ENCODE results near the gene DNAJB2.

- TF ChIP-seq, protein P1, sequence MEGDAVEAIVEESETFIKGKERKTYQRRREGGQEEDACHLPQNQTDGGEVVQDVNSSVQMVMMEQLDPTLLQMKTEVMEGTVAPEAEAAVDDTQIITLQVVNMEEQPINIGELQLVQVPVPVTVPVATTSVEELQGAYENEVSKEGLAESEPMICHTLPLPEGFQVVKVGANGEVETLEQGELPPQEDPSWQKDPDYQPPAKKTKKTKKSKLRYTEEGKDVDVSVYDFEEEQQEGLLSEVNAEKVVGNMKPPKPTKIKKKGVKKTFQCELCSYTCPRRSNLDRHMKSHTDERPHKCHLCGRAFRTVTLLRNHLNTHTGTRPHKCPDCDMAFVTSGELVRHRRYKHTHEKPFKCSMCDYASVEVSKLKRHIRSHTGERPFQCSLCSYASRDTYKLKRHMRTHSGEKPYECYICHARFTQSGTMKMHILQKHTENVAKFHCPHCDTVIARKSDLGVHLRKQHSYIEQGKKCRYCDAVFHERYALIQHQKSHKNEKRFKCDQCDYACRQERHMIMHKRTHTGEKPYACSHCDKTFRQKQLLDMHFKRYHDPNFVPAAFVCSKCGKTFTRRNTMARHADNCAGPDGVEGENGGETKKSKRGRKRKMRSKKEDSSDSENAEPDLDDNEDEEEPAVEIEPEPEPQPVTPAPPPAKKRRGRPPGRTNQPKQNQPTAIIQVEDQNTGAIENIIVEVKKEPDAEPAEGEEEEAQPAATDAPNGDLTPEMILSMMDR (conservative IDR thresholded peaks at IDR 0.05; ENCODE audit: low read length) = no peak
- no peak for TF ChIP-seq EZH2phosphoT487 (IDR thresholded peaks at IDR 0.05; ENCODE audit: borderline replicate concordance)
These were observed 1.5 kb downstream of the DNAJB2 start for GRCh38 chr2:219280651-219281050.
